HK-2 (cell line): Measurements from ENCODE around the gene DEK.
A peak's percentile ranks its signal among the peaks of the same experiment; 100 is the strongest.
"Not testable (repeated sequence)": the region's sequence is repeated elsewhere in the genome, so short reads cannot be mapped to it uniquely, and the experiment has no call there.

Source experiments
- DNase-seq: peaks from one replicate; pipeline ENCODE4 v3.0.0-alpha.2; 2018; ENCODE audit not compliant: unreplicated experiment

The DEK gene

DNA sequence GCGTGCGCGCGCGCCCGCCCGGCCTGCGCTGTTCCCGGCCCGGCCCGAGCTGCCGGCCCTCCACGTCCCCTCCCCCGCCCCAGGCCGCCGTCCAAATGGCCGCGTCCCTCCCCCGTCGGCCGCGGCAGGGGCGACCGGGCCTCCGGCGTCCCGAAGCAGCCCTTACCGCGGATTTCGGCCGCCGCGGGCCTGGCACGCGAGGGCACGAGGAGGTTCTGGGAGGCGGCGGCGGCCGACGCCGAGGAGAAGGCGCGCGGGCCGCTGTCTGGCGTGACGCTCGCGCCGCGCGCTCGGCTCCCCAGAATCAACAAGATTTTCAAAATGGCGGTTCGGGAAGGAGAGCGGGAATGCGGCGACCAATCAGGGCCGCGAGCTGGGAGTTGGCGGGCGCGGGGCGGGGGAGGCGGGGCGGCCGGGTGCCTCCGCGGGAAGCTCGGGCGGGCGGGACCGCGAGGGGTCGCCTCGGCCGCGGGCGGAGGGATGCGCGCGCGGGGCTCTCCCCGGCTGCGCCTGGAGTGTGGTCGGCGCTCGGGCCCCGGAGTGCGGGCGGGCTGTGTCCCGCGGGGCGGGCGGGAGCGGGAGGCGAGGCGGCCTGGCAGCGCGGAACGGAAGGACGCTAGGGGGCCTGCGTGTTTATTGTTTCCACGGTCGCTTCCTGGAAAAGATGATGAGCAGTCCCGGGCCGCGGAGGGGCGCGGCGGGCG is at the start of gene DEK:
Gene DEK, minus strand, starts transcription at position 312 of the 704 bp plus-strand sequence. CDS start 543 bp downstream, outside the sequence.
- peak; percentile 93 for DNase-seq

- DNase-seq: no peak
Observed at GRCh38 chr6:18312368-18312767, 48.0 kb upstream of the DEK start.

GRCh38 chr6:18310010-18310409 is 45.7 kb upstream of the DEK start:
- DNase-seq: not testable (repeated sequence)

- no peak for DNase-seq
Observed at GRCh38 chr6:18309046-18309445, 44.7 kb upstream of the DEK start.

GRCh38 chr6:18308070-18308735 is 43.9 kb upstream of the DEK start:
- no peak for DNase-seq

- peak; percentile 57 for DNase-seq
Observed at GRCh38 chr6:18306977-18307376, 42.6 kb upstream of the DEK start.

DNA sequence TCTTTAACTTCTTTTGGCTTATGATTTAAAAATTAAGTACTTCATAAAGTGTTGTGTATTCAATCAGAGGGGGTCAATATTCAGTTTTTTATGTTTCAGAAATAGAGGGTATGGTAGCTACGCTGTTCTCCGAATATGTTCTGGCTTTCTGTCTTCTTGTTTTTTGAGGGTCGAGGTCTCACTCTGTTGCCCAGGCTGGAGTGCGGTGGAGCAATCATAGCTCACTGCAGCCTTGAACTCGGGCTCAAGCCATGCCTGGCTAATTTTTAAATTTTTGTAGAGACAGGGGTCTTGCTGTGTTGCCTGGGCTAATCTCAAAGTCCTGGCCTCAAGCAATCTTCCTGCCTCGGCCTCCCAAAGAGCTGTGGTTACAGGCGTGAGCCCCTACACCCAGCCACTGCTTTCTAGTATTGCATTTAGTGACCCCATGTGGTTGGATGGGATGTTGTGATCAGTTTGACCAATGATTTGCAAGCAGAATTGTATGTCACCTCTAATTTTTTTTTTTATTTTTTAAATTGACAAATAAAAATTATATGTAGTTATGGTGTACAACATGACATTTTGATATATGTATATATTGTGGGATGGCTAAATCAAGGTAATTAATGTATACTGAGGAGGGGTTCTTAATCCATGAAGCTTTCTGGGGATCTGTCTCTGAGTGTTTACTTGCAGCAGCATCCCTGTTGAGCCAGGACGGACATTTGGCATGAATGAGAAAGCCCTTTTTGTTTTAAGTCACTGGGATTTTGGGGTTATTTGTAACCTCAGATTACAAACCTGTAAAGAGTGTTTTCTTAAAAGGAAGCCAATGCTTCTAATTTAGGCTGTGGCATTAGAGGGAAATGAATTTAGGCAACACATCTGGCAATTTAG is 38.5 kb upstream of the DEK start:
- no peak for DNase-seq

DNA sequence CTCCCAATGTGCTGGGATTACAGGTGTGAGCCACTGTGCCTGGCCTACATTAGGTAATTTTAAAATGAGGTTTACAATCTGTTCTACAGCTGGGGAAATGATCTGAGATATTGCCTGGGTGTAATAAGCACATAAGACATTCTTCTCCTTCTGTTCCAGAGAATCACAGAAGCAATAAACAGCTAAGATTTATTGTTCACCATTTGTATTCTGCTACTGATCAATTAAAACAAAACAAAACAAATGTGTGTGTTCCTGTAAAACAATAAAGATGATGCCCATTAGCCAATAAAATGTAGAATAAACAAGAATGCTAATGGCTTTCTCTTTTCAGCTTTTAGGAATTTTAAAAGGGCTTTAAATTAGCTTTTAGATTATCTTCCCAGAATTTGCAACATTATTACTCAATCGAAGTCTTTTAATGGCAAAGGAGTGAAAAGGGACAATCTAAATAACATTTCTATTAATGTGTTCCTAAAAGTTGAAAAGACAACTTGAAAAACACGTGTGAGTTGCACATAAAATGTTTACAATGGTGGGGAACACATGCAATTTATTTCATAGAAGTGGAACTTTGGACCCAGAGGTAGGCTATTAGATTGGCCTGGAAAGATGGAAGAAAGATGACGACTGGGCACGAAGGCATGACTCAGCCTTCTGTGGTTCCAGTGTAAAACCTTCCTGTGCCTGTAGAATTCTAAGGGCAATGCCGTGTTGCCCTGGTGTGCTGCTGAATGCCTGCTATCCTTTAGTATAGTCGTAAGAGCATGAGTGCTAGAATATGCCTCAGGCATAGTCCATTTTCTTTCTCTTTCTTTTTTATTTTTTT is 29.0 kb upstream of the DEK start:
- no peak for DNase-seq

GRCh38 chr6:18289283-18289682 is 25.0 kb upstream of the DEK start:
- DNase-seq: no peak

GRCh38 chr6:18284261-18284660 is 19.9 kb upstream of the DEK start:
- no peak for DNase-seq

DNA sequence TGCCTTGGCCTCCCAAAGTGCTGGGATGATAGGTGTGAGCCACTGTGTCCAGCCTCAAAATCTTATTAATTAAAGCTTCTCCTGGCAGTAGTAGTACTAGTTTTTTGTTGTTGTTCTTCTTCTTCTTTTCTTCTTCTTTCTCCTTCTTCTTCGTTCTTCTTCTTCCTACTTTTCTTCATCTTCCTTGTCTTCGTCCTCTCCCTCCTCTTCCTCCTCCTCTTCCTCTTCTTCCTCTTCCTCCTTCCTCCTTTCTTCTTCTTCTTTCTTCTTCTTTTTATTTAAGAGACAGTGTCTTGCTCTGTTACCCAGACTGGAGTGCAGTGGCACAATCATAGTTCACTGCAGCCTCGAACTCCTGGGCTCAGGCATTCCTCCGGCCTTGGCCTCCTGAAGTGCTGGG is 17.2 kb upstream of the DEK start:
- DNase-seq: no peak

- DNase-seq: peak; percentile 14
Observed at GRCh38 chr6:18280084-18280483, 15.8 kb upstream of the DEK start.

DNA sequence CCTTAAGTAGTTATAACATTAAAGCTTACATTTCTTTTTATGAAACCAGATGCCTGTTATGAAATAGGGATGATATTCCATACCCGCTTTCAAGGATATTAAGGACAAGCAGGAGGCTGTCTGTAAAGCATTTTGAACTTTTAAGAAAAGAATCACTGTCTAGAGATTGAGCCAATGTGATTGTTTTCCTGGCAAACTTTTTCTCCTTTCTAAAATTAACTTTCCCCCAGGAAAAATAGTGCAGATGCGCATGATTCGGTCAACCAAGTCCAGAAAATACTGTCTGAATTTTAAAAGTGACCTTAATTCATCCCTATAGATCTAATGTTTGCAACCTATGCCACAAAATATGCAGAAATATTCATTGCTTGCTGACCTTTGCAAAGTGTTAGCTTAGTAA is 15.1 kb upstream of the DEK start:
- no peak for DNase-seq

DNA sequence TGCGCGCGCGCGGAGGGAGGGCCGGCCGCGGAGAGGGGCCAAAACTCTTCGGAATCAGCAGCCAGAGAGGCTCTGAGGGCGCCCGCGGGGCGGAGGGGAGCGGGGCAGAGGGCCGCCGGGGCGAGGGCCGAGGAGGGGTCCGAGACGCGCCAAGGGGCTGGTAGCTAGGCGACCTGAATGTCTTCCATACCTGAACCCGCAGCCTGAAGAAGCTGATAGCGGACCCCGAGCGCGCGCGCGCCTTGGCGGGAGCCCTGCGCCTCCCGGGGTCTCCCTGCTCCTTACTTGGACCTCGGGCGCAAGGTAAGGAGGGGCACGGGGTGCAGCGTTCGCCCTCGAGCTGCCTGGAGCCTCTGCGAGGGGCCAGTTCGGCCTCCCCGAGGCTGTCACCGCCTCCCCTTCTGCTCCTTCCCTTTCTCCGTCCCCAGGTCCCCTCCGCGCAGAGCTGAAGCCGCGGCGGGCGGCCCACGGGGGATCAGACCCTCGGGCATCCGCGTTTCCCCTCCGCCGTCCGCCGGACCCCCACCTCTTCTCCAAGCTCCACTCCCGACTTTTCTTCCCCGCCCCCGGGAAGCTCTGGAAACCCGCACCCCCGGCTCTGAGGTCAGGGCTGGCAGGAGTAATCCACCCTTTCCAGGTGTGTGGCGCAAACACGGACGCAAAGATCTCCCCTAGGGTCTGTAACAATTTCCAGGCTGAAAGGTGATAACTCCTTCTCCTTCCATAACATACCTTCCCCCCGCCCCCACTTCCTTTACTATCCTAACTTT is 13.1 kb upstream of the DEK start:
- no peak for DNase-seq

DNA sequence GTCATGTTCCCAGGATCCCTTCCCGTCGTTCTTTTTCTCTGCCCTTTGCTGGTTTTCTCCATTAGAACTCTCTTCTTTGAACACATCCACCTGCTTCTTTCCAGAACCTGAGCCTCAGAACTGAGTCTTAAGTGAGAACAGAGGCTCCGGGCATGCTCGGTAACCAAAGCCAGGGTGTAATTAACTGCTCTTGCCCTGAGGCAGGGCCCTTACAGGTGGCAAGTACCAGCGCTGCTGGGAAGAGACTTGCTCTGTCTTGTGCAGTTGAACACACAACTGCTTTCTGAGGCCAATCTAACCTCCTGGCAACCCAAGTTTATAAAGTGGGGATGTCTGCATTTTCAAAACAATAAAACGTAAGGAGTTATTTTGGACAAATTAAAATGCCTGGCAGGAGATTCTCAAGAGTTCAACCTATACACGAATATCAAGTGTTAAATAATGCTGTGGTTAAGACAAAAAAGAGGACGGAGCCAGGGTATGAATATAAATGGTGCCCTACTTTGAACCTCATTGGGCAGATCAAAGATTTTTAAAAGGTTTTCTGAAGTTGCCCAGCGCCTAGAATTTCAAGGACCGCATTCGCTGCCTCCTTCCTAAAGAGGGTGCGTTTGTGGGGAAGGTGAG is 12.4 kb upstream of the DEK start:
- DNase-seq: no peak

DNA sequence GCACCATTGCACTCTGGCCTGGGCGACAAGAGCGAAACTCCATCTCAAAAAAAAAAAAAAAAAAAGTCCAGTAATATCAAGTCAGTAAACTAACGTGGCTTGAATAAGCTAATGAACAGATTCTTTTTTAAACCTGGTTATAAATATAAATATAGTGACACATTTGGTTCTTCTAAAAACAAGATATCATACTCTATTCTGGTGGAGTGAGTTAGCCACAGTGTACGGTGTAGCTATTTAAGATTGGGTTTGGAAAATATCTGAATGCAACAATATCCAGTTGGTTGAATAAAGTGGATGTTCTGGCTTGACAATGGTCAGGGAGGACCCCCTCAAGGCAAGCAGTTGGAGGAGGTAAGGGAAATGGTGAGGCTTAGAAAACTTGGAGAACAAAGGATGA is 5.9 kb upstream of the DEK start:
- no peak for DNase-seq

DNA sequence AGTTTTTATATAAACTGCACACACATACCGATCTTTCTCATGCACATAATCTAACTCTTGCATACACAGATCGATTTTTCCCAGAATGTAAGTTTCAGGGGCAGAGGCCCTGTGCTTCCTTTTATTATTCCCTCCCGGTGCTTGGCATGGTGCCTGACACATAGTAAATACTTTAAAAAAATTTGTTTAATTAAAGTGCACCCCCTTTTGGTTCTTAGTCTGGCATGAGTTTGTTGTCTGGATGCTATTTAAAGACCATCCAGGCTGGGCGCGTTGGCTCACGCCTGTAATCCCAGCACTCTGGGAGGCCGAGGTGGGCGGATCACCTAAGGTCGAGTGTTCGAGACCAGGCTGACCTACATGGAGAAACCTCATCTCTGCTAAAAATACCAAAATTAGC is 5.4 kb upstream of the DEK start:
- no peak for DNase-seq

GRCh38 chr6:18269253-18269652 is 4.9 kb upstream of the DEK start:
- DNase-seq: no peak

DNA sequence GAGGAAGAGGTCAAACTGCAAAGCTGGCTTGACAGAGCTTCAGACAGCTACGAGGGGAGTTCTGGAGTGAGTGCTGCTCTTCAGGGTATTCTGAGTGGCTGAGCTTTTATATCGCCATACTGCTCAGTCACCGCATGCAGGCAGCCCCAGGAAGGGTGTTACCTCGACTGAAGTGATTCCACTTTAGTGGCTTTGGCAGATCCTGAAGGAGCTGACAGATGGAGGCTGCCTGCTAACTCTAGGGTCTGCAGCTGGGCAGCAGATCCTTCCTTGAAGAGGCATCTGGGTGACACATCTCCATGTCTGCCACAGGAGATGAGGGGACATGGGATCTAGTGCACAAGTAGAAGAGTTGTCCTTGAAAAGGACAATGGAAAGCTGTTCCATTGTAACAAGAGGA is 3.7 kb upstream of the DEK start:
- no peak for DNase-seq

DNA sequence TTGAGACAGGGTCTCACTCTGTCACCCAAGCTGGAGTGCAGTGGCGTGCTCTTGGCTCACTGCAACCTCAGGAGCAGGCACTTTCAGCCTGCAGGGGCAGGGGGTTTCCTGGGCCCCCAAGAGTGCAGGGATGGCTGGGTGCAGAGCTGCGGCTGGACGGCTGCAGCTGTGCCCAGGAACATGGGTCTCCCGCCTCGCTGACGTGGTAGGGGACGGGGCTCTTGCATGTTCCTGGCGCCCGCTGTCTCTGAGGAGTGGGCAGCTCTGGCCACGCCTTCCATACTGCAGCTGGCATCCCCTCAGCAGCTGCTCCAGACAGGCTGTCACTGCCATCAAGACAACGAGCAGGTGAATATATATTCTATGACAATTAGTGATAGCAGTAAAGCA is 2.2 kb upstream of the DEK start:
- no peak for DNase-seq
